HG03196 (cell line): Measurements from ENCODE around the gene ABT1.

ENCODE experiments used
- ATAC-seq: cut with Tn5 transposase; IDR thresholded peaks from one replicate; pipeline ENCODE4 v1.9.1; 2021; ENCODE audit not compliant: unreplicated experiment

ABT1 gene

DNA sequence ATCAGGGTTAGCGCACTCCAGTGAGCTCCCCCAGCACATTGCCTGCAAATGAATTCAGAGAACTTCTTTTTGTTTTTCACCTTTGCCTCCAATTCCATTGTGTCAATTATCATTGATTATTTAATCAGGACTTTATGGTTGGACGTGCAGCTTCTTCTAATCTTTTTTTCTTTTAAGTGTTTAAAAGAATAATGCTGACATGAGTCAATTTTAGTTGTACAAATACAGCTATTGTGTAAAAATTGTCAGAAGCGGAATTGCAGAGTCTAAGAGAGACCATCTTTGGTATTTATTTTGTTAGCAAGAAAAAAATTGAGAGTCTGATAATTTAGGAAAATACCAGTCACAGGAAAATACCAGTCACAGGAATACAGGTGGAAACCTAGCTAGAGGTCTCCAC, 5.5 kb downstream of the ABT1 start:
- no peak for ATAC-seq

- ATAC-seq, result no peak
These were observed 7.3 kb downstream of the ABT1 start for GRCh38 chr6:26604026-26604425.

GRCh38 chr6:26604797-26605196, 8.0 kb downstream of the ABT1 start:
- ATAC-seq, result no peak

DNA sequence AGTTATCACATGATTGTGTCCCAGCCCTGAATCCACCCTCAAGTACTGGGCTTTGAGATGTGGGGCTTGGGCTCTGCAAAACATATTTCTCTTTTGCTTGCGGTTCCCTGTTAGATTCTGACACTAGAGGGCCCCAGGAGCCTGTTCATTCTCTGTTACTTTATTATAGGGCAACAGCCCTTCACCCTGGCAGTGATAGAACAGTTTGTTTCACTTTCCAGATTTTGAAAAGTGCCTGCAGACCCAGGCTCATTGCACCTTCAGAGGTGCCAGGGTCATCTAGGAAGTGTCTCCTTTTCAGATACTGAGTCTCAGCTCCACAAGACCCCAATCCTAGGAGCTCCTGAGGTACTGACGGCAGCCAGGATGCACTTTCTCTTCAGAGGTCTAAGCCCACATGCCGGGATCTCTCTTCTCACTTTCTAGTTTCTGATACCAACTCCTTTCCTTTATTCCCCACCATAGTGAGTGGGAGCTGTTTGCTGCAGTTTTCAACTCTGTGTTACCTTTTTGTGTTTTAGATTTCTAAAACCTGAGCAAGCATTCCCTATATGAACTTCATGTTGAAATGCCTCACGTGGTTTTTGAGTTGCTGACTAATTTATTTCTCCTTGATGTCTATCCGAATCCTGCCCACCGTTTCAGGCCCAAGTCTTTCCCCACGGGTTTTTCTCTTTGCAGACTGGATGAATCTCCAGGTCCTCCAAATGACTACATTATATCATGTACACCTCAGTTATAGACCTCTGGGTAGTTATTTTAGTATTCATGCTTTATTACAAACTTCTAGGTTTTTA, 10.9 kb downstream of the ABT1 start:
- ATAC-seq, result peak; percentile 72

- no peak for ATAC-seq
These were observed 12.7 kb downstream of the ABT1 start for GRCh38 chr6:26609463-26609862.

- ATAC-seq, result no peak
These were observed 14.8 kb downstream of the ABT1 start for GRCh38 chr6:26611599-26611998.

DNA sequence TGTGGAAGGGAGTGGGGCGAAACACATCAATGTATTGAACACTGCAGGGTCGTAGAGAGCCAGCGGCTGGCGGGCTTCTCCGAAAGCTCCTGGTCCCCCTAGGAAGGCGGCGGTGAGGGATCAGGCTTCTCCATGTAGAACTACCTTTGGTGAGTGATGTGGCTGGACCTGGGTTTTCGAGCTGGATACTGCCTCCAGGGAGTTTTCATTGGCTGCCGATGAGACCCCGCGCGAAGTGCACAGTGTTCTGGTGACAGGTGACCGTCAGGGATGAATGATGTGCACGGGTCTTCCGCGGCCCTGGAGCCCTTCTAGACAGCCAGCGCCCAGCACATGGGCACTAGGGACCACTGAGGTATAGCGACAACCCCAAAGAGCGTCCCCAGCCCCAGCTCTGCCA, 16.4 kb downstream of the ABT1 start:
- no peak for ATAC-seq

DNA sequence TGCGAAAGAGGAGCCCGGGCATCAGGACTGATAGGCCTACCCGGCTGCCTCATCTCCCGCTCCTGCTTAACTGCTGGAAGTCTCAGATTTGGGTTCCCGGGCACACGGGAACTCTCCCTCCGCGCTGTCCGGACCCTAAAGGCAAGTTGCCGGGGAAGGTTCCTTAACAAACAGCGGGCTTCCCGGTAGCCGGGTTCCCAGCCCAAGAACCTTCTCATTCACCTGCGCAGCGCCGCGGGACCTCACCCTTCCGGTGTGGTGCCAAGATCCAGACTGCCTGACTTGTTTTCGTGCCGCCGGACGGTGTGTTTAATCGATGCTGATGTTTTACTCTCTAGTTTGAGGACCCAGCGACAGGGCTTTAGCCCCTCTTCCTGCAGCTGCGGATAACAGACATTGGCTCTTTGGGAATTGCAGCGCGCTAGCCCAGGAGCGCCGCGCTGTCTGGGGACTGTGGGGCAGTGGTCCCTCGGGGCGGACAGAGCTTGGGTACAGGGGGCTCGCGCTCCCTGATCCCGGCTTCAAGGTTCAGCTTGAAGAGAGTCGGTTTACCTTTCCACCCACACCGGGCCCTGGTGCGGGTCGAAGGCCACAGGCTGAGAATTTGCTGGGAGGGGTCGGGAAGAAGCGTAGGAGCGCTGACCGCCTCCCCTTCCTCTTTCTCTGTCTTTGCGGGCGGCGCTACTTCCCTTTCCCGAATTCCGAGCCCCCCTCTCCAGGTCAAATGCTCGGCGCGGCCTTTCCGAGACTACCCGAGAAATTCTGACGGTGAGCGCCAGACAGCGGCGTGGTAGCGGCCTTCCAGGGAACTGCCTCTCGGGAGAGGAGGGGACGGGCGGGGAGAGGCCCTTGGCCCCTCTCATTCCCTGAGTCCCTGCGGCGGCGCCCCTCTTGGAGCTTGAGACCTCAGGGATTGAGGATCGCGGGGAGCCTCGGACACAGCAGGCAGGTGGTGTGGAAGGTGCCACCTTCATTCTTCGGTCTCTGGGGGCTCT, 17.2 kb downstream of the ABT1 start:
- no peak for ATAC-seq

DNA sequence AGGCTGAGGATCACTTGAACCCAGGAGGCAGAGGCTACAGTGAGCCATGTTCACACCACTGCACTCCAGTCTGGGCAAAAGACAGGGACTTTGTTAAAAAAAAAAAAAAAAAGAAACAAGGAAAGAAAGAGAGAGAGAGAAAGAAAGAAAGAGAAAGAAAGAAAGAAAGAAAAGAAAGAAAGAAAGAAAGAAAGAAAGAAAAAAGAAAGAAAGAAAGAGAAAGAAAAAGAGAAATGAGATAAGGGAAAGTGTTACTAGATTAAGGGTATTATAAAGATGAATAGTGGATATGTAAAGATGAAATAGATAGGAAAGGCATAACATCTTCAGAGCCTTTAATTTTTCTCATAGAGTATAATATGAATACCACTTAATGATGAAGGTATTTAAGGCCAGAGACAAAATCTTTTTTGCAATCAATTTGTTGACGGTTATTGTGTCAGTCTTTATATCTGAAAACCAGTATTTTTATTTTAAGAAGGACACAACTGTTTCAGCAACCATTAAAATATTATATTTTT, 26.6 kb downstream of the ABT1 start:
- no peak for ATAC-seq

GRCh38 chr6:26624557-26624956, 27.8 kb downstream of the ABT1 start:
- ATAC-seq, result no peak

GRCh38 chr6:26627843-26628242, 31.1 kb downstream of the ABT1 start:
- no peak for ATAC-seq

DNA sequence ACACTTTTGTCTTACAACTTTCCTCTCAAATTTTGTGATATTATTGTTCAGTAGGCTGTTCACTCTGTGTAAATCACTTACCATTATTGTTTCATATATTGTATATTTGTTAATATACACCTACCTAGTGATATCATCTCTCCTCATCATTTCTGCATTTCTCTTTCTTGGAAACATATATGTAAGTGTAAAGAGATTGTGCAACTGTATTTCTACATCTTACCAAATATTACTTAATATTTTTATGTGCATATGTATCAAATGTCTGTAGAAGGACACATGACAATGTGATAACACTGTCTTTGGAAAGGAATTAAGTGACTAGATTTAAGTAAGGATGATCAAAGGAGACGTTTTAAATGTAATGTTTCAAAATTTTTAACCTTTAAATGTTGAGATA, 32.6 kb downstream of the ABT1 start:
- no peak for ATAC-seq

- ATAC-seq, result no peak
These were observed 44.1 kb downstream of the ABT1 start for GRCh38 chr6:26640806-26641205.

DNA sequence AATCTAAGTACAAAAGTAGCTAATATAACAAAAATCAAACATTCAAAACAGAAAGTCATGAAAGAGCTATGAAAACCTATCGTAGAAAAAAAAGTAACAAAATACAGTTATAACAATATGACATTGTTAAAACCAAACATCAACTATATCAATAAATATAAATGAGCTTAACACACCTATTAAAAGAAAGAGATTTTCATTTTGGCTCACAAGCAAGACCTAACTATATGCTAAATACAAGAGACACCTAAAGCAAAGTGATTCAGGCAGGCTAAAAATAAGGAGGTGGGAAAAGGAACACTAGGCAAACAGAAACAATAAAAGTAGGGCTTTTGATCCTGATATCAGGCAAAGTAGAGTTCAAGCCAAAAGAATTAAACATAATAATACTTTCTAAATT, 49.3 kb downstream of the ABT1 start:
- ATAC-seq, result no peak
